ENCODE measurements around the gene PTPRG.

The PTPRG gene

GRCh38 chr3:61790411-61790810 lies 229.0 kb downstream of the PTPRG start:
- Histone ChIP-seq H3K4me2 (ENCODE audit: low read length) (no peak overlapping the region), H3K9me3 (ENCODE audit: insufficient read depth, low read depth, low read length) (no peaks in the 10 kb centered on the region), H3K23ac (ENCODE audit: low read length) (no peak overlapping the region), H3K4me3 (ENCODE audit: low read depth, low read length) (no peak overlapping the region), H3K79me1 (ENCODE audit: low read length) (no peaks in the 10 kb centered on the region), H3K27me3 (ENCODE audit: insufficient read depth, low read length) (no peaks in the 10 kb centered on the region), H4K8ac (ENCODE audit: low read depth, low read length) (no peak overlapping the region), H2AFZ (ENCODE audit: insufficient read depth, low read length, poor library complexity) (no peak overlapping the region), H3K27ac (ENCODE audit: low read depth, low read length) (no peak overlapping the region), H3K4me1 (ENCODE audit: control insufficient read depth in 1 of 2, insufficient read depth in 2 of 2, low read length in 2 of 2) (no peaks in the 10 kb centered on the region), H2AK5ac (ENCODE audit: low read length) (no peak overlapping the region), H3K9ac (ENCODE audit: low read length) (no peak overlapping the region), H2BK5ac (ENCODE audit: low read depth, low read length, poor library complexity) (no peak overlapping the region), H2BK120ac (ENCODE audit: insufficient read depth, low read length, poor library complexity) (no peak overlapping the region), H2BK12ac (ENCODE audit: low read length) (no peak overlapping the region), H4K91ac (ENCODE audit: low read depth, low read length) (no peak overlapping the region), H3K79me2 (ENCODE audit: control insufficient read depth, insufficient read depth, low read length, poor library complexity) (no peaks in the 10 kb centered on the region), H3K4ac (ENCODE audit: low read depth, low read length) (no peak overlapping the region), H4K12ac (ENCODE audit: low read depth, low read length) (no peak overlapping the region), H3K18ac (ENCODE audit: low read length) (no peak overlapping the region), H3K36me3 (ENCODE audit: control insufficient read depth in 1 of 2, insufficient read depth in 2 of 2, low read length in 2 of 2) (no peaks in the 10 kb centered on the region), H3K14ac (ENCODE audit: low read length) (no peak overlapping the region)
- DNase-seq, result no peak

DNA sequence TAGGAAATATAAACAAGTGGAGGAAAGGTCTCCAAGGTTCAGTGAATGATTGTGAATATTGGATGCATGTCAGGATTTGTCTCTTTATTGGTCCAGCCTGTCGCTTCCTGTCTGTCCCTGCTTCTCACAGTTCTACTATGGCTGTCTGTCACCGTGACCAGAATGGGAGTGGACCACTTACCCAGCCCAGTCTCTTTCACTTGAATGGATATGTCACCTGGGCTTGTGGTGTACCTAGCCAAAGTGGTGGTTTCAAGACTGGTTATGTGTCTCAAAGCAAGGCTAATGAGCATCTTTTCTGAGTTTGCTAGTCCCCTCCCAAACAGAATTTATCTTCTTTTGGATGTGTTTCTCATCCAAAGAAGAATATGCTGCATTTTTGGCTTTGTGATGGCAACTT lies 231.7 kb downstream of the PTPRG start:
- H2AK5ac ChIP-seq (ENCODE audit: low read length), result no peak overlapping the region
- no peak overlapping the region for H4K12ac ChIP-seq (ENCODE audit: low read depth, low read length)
- no peak overlapping the region for H3K18ac ChIP-seq (ENCODE audit: low read length)
- no peak overlapping the region for H2AFZ ChIP-seq (ENCODE audit: insufficient read depth, low read length, poor library complexity)
- H3K14ac ChIP-seq (ENCODE audit: low read length), result no peak overlapping the region
- H3K36me3 ChIP-seq (ENCODE audit: control insufficient read depth in 1 of 2, insufficient read depth in 2 of 2, low read length in 2 of 2), result no peaks in the 10 kb centered on the region
- H2BK5ac ChIP-seq (ENCODE audit: low read depth, low read length, poor library complexity), result no peak overlapping the region
- H4K91ac ChIP-seq (ENCODE audit: low read depth, low read length), result no peak overlapping the region
- no peaks in the 10 kb centered on the region for H3K27me3 ChIP-seq (ENCODE audit: insufficient read depth, low read length)
- H3K4me2 ChIP-seq (ENCODE audit: low read length), result no peak overlapping the region
- DNase-seq, result no peak
- no peaks in the 10 kb centered on the region for H3K4me1 ChIP-seq (ENCODE audit: control insufficient read depth in 1 of 2, insufficient read depth in 2 of 2, low read length in 2 of 2)
- H3K9ac ChIP-seq (ENCODE audit: low read length), result no peak overlapping the region
- H4K8ac ChIP-seq (ENCODE audit: low read depth, low read length), result no peak overlapping the region
- no peak overlapping the region for H2BK120ac ChIP-seq (ENCODE audit: insufficient read depth, low read length, poor library complexity)
- H2BK12ac ChIP-seq (ENCODE audit: low read length), result no peak overlapping the region
- no peaks in the 10 kb centered on the region for H3K79me1 ChIP-seq (ENCODE audit: low read length)
- H3K4me3 ChIP-seq (ENCODE audit: low read depth, low read length), result no peak overlapping the region
- no peaks in the 10 kb centered on the region for H3K9me3 ChIP-seq (ENCODE audit: insufficient read depth, low read depth, low read length)
- H3K4ac ChIP-seq (ENCODE audit: low read depth, low read length), result no peak overlapping the region
- no CpG with 5 or more reads among the region's 2 CpGs for WGBS (ENCODE audit: extremely low coverage, insufficient coverage, insufficient read length)
- H3K23ac ChIP-seq (ENCODE audit: low read length), result no peak overlapping the region
- no peak overlapping the region for H3K27ac ChIP-seq (ENCODE audit: low read depth, low read length)
- H3K79me2 ChIP-seq (ENCODE audit: control insufficient read depth, insufficient read depth, low read length, poor library complexity), result no peaks in the 10 kb centered on the region

DNA sequence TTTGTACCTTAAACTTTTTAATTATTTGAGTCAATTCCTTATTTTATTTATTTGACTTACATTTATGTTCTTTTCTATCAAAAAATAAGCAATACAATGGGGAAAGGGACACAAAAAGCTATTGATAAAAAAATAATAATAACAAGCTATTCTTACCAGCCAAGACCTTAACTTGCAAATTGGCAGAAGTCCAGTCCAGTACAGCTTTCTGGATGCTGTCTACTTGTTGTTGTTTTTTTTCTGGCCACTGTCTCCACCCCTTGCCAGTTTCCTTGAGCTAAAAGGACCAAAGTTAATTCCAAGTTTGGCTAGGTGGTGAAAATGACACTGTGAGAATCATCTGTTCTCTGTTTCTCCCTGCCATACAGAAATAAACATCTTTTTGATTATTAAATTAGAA lies 232.2 kb downstream of the PTPRG start:
- Histone ChIP-seq H4K12ac (ENCODE audit: low read depth, low read length) (no peak overlapping the region), H3K9ac (ENCODE audit: low read length) (no peak overlapping the region), H3K23ac (ENCODE audit: low read length) (no peak overlapping the region), H3K4me2 (ENCODE audit: low read length) (no peak overlapping the region), H3K79me1 (ENCODE audit: low read length) (no peaks in the 10 kb centered on the region), H3K14ac (ENCODE audit: low read length) (no peak overlapping the region), H3K9me3 (ENCODE audit: insufficient read depth, low read depth, low read length) (no peaks in the 10 kb centered on the region), H2BK12ac (ENCODE audit: low read length) (no peak overlapping the region), H2BK5ac (ENCODE audit: low read depth, low read length, poor library complexity) (no peak overlapping the region), H3K27me3 (ENCODE audit: insufficient read depth, low read length) (no peaks in the 10 kb centered on the region), H2AFZ (ENCODE audit: insufficient read depth, low read length, poor library complexity) (no peak overlapping the region), H2AK5ac (ENCODE audit: low read length) (no peak overlapping the region), H3K4me1 (ENCODE audit: control insufficient read depth in 1 of 2, insufficient read depth in 2 of 2, low read length in 2 of 2) (no peaks in the 10 kb centered on the region), H4K8ac (ENCODE audit: low read depth, low read length) (no peak overlapping the region), H3K36me3 (ENCODE audit: control insufficient read depth in 1 of 2, insufficient read depth in 2 of 2, low read length in 2 of 2) (no peaks in the 10 kb centered on the region), H3K27ac (ENCODE audit: low read depth, low read length) (no peak overlapping the region), H3K4me3 (ENCODE audit: low read depth, low read length) (no peak overlapping the region), H3K4ac (ENCODE audit: low read depth, low read length) (no peak overlapping the region), H3K18ac (ENCODE audit: low read length) (no peak overlapping the region), H2BK120ac (ENCODE audit: insufficient read depth, low read length, poor library complexity) (no peak overlapping the region), H3K79me2 (ENCODE audit: control insufficient read depth, insufficient read depth, low read length, poor library complexity) (no peaks in the 10 kb centered on the region), H4K91ac (ENCODE audit: low read depth, low read length) (no peak overlapping the region)
- no peak for DNase-seq

- no peak overlapping the region for H2BK120ac ChIP-seq (ENCODE audit: insufficient read depth, low read length, poor library complexity)
- no peak overlapping the region for H3K18ac ChIP-seq (ENCODE audit: low read length)
- H3K4me2 ChIP-seq (ENCODE audit: low read length), result no peak overlapping the region
- H3K27me3 ChIP-seq (ENCODE audit: insufficient read depth, low read length), result no peaks in the 10 kb centered on the region
- H3K4me3 ChIP-seq (ENCODE audit: low read depth, low read length), result no peak overlapping the region
- no peaks in the 10 kb centered on the region for H3K9me3 ChIP-seq (ENCODE audit: insufficient read depth, low read depth, low read length)
- H2AFZ ChIP-seq (ENCODE audit: insufficient read depth, low read length, poor library complexity), result no peak overlapping the region
- no peak overlapping the region for H4K12ac ChIP-seq (ENCODE audit: low read depth, low read length)
- no peak overlapping the region for H2AK5ac ChIP-seq (ENCODE audit: low read length)
- no peaks in the 10 kb centered on the region for H3K4me1 ChIP-seq (ENCODE audit: control insufficient read depth in 1 of 2, insufficient read depth in 2 of 2, low read length in 2 of 2)
- no peaks in the 10 kb centered on the region for H3K79me2 ChIP-seq (ENCODE audit: control insufficient read depth, insufficient read depth, low read length, poor library complexity)
- no peaks in the 10 kb centered on the region for H3K36me3 ChIP-seq (ENCODE audit: control insufficient read depth in 1 of 2, insufficient read depth in 2 of 2, low read length in 2 of 2)
- no CpG with 5 or more reads among the region's 3 CpGs for WGBS (ENCODE audit: extremely low coverage, insufficient coverage, insufficient read length)
- no peak overlapping the region for H3K23ac ChIP-seq (ENCODE audit: low read length)
- H4K91ac ChIP-seq (ENCODE audit: low read depth, low read length), result no peak overlapping the region
- H3K14ac ChIP-seq (ENCODE audit: low read length), result no peak overlapping the region
- no peaks in the 10 kb centered on the region for H3K79me1 ChIP-seq (ENCODE audit: low read length)
- no peak overlapping the region for H2BK12ac ChIP-seq (ENCODE audit: low read length)
- H3K4ac ChIP-seq (ENCODE audit: low read depth, low read length), result no peak overlapping the region
- H4K8ac ChIP-seq (ENCODE audit: low read depth, low read length), result no peak overlapping the region
- H2BK5ac ChIP-seq (ENCODE audit: low read depth, low read length, poor library complexity), result no peak overlapping the region
- no peak overlapping the region for H3K9ac ChIP-seq (ENCODE audit: low read length)
- no peak for DNase-seq
- no peak overlapping the region for H3K27ac ChIP-seq (ENCODE audit: low read depth, low read length)
These were observed 233.0 kb downstream of the PTPRG start for GRCh38 chr3:61794341-61794740.

DNA sequence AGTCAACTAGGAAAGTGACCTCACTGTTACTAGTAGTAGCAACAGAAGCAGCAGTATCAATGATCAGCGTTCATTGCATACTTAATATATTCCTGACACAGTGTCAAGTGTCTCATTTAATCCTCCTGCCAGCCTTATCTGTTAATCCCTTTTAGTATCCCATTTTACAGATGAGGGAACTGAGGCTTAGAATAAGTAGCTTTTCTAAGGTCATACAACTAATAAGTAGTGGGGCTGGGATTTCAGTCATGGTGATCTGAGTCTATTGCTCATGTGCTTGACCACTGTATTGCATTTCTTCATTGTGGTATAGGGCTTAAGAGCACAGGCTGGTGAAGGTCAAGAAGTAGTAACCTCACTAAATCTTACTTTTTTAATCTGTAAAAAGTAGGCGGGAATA lies 233.6 kb downstream of the PTPRG start:
- H2AK5ac ChIP-seq (ENCODE audit: low read length), result no peak overlapping the region
- no peaks in the 10 kb centered on the region for H3K79me2 ChIP-seq (ENCODE audit: control insufficient read depth, insufficient read depth, low read length, poor library complexity)

More for the DNA sequence above, 233.6 kb downstream of the PTPRG start:
- H4K91ac ChIP-seq (ENCODE audit: low read depth, low read length), result no peak overlapping the region
- no peaks in the 10 kb centered on the region for H3K79me1 ChIP-seq (ENCODE audit: low read length)
- no peaks in the 10 kb centered on the region for H3K4me1 ChIP-seq (ENCODE audit: control insufficient read depth in 1 of 2, insufficient read depth in 2 of 2, low read length in 2 of 2)
- H3K27me3 ChIP-seq (ENCODE audit: insufficient read depth, low read length), result no peaks in the 10 kb centered on the region
- no peak overlapping the region for H2BK12ac ChIP-seq (ENCODE audit: low read length)
- no peak overlapping the region for H2AFZ ChIP-seq (ENCODE audit: insufficient read depth, low read length, poor library complexity)
- H3K14ac ChIP-seq (ENCODE audit: low read length), result no peak overlapping the region
- no peak overlapping the region for H2BK120ac ChIP-seq (ENCODE audit: insufficient read depth, low read length, poor library complexity)
- H3K23ac ChIP-seq (ENCODE audit: low read length), result no peak overlapping the region
- H4K8ac ChIP-seq (ENCODE audit: low read depth, low read length), result no peak overlapping the region
- no peak overlapping the region for H3K27ac ChIP-seq (ENCODE audit: low read depth, low read length)
- no peak overlapping the region for H2BK5ac ChIP-seq (ENCODE audit: low read depth, low read length, poor library complexity)
- WGBS (ENCODE audit: extremely low coverage, insufficient coverage, insufficient read length), result no CpG with 5 or more reads among the region's 2 CpGs
- no peak for DNase-seq
- no peak overlapping the region for H3K9ac ChIP-seq (ENCODE audit: low read length)
- no peak overlapping the region for H3K4me2 ChIP-seq (ENCODE audit: low read length)
- no peaks in the 10 kb centered on the region for H3K36me3 ChIP-seq (ENCODE audit: control insufficient read depth in 1 of 2, insufficient read depth in 2 of 2, low read length in 2 of 2)
- no peaks in the 10 kb centered on the region for H3K9me3 ChIP-seq (ENCODE audit: insufficient read depth, low read depth, low read length)
- H3K18ac ChIP-seq (ENCODE audit: low read length), result no peak overlapping the region
- no peak overlapping the region for H3K4ac ChIP-seq (ENCODE audit: low read depth, low read length)
- no peak overlapping the region for H4K12ac ChIP-seq (ENCODE audit: low read depth, low read length)
- H3K4me3 ChIP-seq (ENCODE audit: low read depth, low read length), result no peak overlapping the region
